GM12874 (cell line): ENCODE results near the gene CRYAB.

ENCODE experiments used
- TF ChIP-seq, protein P1 (sequence below): IDR thresholded peaks from 2 replicates; pipeline ENCODE4 v1.5.1; 2011; ENCODE audit warnings: low read depth, mild to moderate bottlenecking, control low read depth, low read length, moderate library complexity; ENCODE audit not compliant: insufficient read depth

Gene CRYAB

DNA sequence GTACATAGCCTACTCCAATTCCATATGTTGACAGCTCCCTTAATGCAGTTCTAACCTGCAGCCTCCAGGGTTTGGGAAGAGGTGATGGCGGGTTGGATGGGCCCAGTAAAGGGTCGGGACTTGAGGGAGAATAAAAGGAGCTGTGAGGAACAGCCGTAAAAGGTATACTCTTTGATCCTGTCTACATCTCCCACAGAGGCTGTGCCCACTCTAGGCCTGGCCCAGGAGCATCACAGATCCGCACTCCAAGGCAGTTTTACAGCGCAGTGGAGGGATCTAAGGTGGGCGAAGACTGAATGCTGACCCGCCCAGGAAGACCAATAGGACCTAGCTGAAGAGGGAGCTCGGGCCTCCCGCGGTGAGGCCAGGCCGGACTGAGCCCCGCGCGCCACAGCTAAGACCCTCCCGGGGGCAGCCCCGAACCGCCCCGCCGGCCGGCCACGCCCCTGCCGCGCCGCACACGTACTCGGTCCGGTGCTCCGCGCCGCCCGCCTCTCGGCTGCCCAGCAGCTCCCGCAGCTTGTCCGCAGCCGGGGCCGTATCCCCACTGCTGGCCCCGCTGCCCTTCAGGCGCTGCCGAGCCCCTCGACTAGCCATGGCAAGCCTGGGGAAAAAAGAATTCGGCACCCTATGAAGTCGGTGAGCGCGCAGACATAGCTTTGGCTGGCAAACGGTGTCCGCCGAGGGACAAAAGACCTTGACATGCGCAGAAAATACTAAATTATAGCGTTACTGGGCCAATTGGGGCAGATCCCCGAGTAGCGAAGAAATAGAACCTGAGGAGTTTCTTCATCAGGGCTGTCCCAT is 40.5 kb downstream of the CRYAB start, which contains the start of gene ALG9:
Gene ALG9 (minus strand): TSS at position 696 of the 807 bp plus-strand sequence. CDS start 99 bp downstream, at position 597.
- TF ChIP-seq, protein P1, sequence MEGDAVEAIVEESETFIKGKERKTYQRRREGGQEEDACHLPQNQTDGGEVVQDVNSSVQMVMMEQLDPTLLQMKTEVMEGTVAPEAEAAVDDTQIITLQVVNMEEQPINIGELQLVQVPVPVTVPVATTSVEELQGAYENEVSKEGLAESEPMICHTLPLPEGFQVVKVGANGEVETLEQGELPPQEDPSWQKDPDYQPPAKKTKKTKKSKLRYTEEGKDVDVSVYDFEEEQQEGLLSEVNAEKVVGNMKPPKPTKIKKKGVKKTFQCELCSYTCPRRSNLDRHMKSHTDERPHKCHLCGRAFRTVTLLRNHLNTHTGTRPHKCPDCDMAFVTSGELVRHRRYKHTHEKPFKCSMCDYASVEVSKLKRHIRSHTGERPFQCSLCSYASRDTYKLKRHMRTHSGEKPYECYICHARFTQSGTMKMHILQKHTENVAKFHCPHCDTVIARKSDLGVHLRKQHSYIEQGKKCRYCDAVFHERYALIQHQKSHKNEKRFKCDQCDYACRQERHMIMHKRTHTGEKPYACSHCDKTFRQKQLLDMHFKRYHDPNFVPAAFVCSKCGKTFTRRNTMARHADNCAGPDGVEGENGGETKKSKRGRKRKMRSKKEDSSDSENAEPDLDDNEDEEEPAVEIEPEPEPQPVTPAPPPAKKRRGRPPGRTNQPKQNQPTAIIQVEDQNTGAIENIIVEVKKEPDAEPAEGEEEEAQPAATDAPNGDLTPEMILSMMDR, result 0 out of 2 replicates have a peak, but pooled peaks have one; percentile 6

DNA sequence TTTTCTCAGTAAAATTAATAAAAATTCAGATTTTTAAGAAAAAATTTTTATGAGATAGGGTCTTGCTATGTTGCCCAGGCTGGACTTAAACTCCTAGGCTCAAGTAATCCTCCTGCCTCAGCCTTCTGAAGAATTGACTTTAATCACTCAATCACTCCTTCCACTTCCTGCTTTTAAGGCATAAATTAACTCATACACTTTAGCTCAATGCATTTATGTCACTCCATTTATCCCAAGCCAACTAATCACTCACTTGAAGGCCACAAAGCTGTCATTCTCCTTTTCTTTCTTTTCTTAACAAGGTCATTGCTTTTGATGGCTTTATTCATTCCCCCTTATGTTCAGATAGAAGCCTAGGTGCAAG is 41.1 kb downstream of the CRYAB start:
- TF ChIP-seq, protein P1, result no peak

DNA sequence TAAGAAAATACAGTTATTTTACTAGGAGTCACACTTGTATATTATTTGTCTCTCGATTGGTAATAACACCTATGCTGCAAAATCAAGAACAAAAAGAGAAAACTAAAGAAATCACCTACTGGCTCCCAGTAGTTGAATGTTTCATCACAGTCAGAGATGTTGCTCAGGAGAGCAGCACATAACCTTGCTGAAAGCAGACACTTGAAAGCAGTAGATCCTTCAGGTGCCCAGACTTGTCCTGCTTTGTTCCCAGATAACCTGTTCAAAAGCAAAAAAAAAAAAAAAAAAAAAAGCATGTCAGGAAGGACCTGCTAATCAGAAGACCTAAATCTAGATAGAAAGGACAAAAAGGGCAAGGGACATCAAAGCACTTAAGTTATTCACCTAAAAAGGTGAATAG is 41.5 kb downstream of the CRYAB start:
- TF ChIP-seq, protein P1, result no peak

DNA sequence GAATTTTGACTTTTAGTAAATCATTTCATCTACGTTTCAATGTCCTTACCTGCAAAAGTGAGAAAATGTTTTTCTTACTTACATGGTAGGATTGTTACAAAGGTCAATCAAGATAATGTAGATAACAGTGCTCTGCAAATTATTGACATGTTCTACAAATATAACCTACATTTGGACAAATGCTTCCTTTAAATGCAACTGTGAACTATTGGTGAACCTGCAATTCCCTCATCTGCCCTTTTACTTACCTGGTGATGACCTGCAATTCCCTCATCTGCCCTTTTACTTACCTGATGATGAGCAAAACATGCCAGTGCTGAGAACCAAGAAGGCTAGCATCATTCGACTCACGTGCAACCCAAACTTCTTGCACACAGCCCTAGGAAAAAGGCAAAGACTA is 51.3 kb downstream of the CRYAB start:
- TF ChIP-seq, protein P1, result no peak
